ENCODE results near the gene BCAR3. TPM values are rescaled to one million over a fixed set of nuclear protein-coding genes. Genes with fewer than 3 reads are reported as not detected.

BCAR3 gene
- total RNA-seq (ENCODE audit: low replicate concordance) = 16.6 and 52.1 TPM in 2 replicates
- long read RNA-seq, transcript BCAR3-201 (12 exons, 3,171 nt) = minor isoform, 5 of 147 reads
- long read RNA-seq, transcript BCAR3-211 (8 exons, 2,114 nt) = minor isoform, 18 of 147 reads
- long read RNA-seq, transcript BCAR3-204 (10 exons, 2,827 nt) = major isoform, 53 of 147 reads
- long read RNA-seq, partial matches to known transcripts = 43 of 147 reads
- long read RNA-seq, other reads (novel, unspliced or antisense) = 24 of 147 reads

- peak within 1 kb of the TSS; percentile 95 for H3K4me3 Mint-ChIP-seq
- peaks cover 30% of the 10 kb centered on the region for H3K4me1 Mint-ChIP-seq (ENCODE audit: unreplicated experiment)
- peak; percentile 49 for TF ChIP-seq CTCF (conservative IDR thresholded peaks at IDR 0.05)
- peak within 1 kb of the TSS; percentile 91 for H3K27ac Mint-ChIP-seq
- DNase-seq (ENCODE audit: extremely low spot score, unreplicated experiment) = peak; percentile 80
- peaks cover 11% of the 10 kb centered on the region for H3K27me3 Mint-ChIP-seq
- no peaks in the 10 kb centered on the region for H3K9me3 Mint-ChIP-seq
- no peaks in the 10 kb centered on the region for H3K36me3 Mint-ChIP-seq
Observed at GRCh38 chr1:93681101-93681988, at the start of gene BCAR3. TSS of gene BCAR3 (minus strand) at chr1:93681837. CDS start at chr1:93674930, 6,907 bp downstream.

- Mint-ChIP-seq H3K4me1 (ENCODE audit: unreplicated experiment) (peaks cover 27% of the 10 kb centered on the region), H3K36me3 (no peaks in the 10 kb centered on the region), H3K27ac (no peak overlapping the region), H3K27me3 (peaks cover 11% of the 10 kb centered on the region), H3K9me3 (peaks cover under 1% of the 10 kb centered on the region), H3K4me3 (no peak overlapping the region)
- DNase-seq (ENCODE audit: extremely low spot score, unreplicated experiment) = no peak
- TF ChIP-seq CTCF (conservative IDR thresholded peaks at IDR 0.05) = no peak
Observed at GRCh38 chr1:93730621-93731020, 49.0 kb upstream of the BCAR3 start.

- H3K4me3 Mint-ChIP-seq = no peak overlapping the region
- H3K4me1 Mint-ChIP-seq (ENCODE audit: unreplicated experiment) = peaks cover 27% of the 10 kb centered on the region
- no peak for DNase-seq (ENCODE audit: extremely low spot score, unreplicated experiment)
- no peak for TF ChIP-seq CTCF (conservative IDR thresholded peaks at IDR 0.05)
- H3K27me3 Mint-ChIP-seq = peaks cover 11% of the 10 kb centered on the region
- H3K36me3 Mint-ChIP-seq = no peaks in the 10 kb centered on the region
- H3K27ac Mint-ChIP-seq = no peak overlapping the region
- no peaks in the 10 kb centered on the region for H3K9me3 Mint-ChIP-seq
Observed at GRCh38 chr1:93729906-93730305, 48.3 kb upstream of the BCAR3 start.

GRCh38 chr1:93729502-93729901 lies 47.9 kb upstream of the BCAR3 start:
- no peak for TF ChIP-seq CTCF (conservative IDR thresholded peaks at IDR 0.05)
- Mint-ChIP-seq H3K27ac (no peak overlapping the region), H3K4me3 (no peak overlapping the region), H3K4me1 (ENCODE audit: unreplicated experiment) (peaks cover 27% of the 10 kb centered on the region), H3K36me3 (no peaks in the 10 kb centered on the region), H3K9me3 (no peaks in the 10 kb centered on the region), H3K27me3 (peaks cover 11% of the 10 kb centered on the region)
- DNase-seq (ENCODE audit: extremely low spot score, unreplicated experiment) = no peak

- H3K9me3 Mint-ChIP-seq = no peaks in the 10 kb centered on the region
- no peak overlapping the region for H3K27ac Mint-ChIP-seq
- DNase-seq (ENCODE audit: extremely low spot score, unreplicated experiment) = no peak
- no peak overlapping the region for H3K4me3 Mint-ChIP-seq
- H3K36me3 Mint-ChIP-seq = no peaks in the 10 kb centered on the region
- peaks cover 8% of the 10 kb centered on the region for H3K27me3 Mint-ChIP-seq
- H3K4me1 Mint-ChIP-seq (ENCODE audit: unreplicated experiment) = peaks cover 23% of the 10 kb centered on the region
- no peak for TF ChIP-seq CTCF (conservative IDR thresholded peaks at IDR 0.05)
Observed at GRCh38 chr1:93728480-93729131, 47.0 kb upstream of the BCAR3 start.

Measured in type B pancreatic cell (in vitro differentiated cells).